Thymus (tissue), 11 donors: ENCODE data around the gene ZMYM4. TPM values are rescaled to one million over a fixed set of nuclear protein-coding genes. Genes with fewer than 3 reads are reported as not detected.

ENCODE experiments used
- DNase-seq, 9 donors: peaks; one replicate each; pipeline ENCODE4 v3.0.0-alpha.2; 2013; ENCODE audit warnings: low spot score in 9 of 9, low read depth in 6 of 9, missing footprints in 1 of 9
- H3K27ac ChIP-seq, 2 donors: one replicate each; pipeline ENCODE4 v1.5.1; 2013; ENCODE audit warnings: control low read depth in 1 of 2, low read depth in 1 of 2, low read length in 1 of 2, mild to moderate bottlenecking in 1 of 2, moderate library complexity in 1 of 2
- H3K27me3 ChIP-seq, 2 donors: one replicate each; pipeline ENCODE4 v1.5.1; 2013; ENCODE audit warnings: low read length in 1 of 2; ENCODE audit not compliant: control insufficient read depth in 2 of 2, insufficient read depth in 1 of 2
- H3K36me3 ChIP-seq, 2 donors: one replicate each; pipeline ENCODE4 v1.5.1; 2013; ENCODE audit warnings: low read length in 1 of 2, mild to moderate bottlenecking in 1 of 2, moderate library complexity in 1 of 2; ENCODE audit not compliant: control insufficient read depth in 2 of 2, insufficient read depth in 2 of 2
- H3K4me1 ChIP-seq, 2 donors: one replicate each; pipeline ENCODE4 v1.5.1; 2013; ENCODE audit warnings: low read length in 2 of 2; ENCODE audit not compliant: control insufficient read depth in 2 of 2, insufficient read depth in 2 of 2
- H3K4me3 ChIP-seq, 2 donors: one replicate each; pipeline ENCODE4 v1.5.1; 2013; ENCODE audit warnings: low read length in 2 of 2, control low read depth in 1 of 2, mild to moderate bottlenecking in 1 of 2
- H3K9me3 ChIP-seq, 2 donors: one replicate each; pipeline ENCODE4 v1.5.1; 2013; ENCODE audit warnings: low read length in 1 of 2, mild to moderate bottlenecking in 1 of 2; ENCODE audit not compliant: control insufficient read depth in 2 of 2, insufficient read depth in 1 of 2
- whole genome bisulfite sequencing: extraction: QIAGEN DNeasy Blood & Tissue Kit; methylation state at CpG from one replicate; pipeline ENCODE4 v1.1.7; 2013; 5-methylcytosine and 5-hydroxymethylcytosine counted together
- polyA plus RNA-seq: library from polyadenylated mRNA; stranded (reverse); fragments of 200-250 nt; gene quantifications from one replicate; pipeline ENCODE4 v1.2.3, GENCODE V29; 2013
- total RNA-seq: library from RNA; stranded (reverse); fragments of 120-200 nt; gene quantifications from one replicate; pipeline ENCODE4 v1.2.4, GENCODE V29; 2013
- donor health status: healthy.

The ZMYM4 gene
- total and polyA plus RNA-seq, 2 donors, result 17.3 to 31.6 TPM

GRCh38 chr1:35243691-35244090, 24.8 kb upstream of the ZMYM4 start:
- no peak overlapping the region for H3K27ac ChIP-seq
- 12% methylated on average over 1 of the region's 1 CpG for WGBS
- H3K27me3 ChIP-seq, result no peaks in the 10 kb centered on the region
- H3K9me3 ChIP-seq, result no peaks in the 10 kb centered on the region
- no peaks in the 10 kb centered on the region for H3K36me3 ChIP-seq
- peak in 1 of 9 donors; percentile 9 for DNase-seq
- no peaks in the 10 kb centered on the region for H3K4me1 ChIP-seq
- no peak overlapping the region for H3K4me3 ChIP-seq

GRCh38 chr1:35247256-35247655, 21.3 kb upstream of the ZMYM4 start:
- 99% methylated on average over 5 of the region's 5 CpGs for WGBS
- H3K9me3 ChIP-seq, result no peaks in the 10 kb centered on the region
- H3K27ac ChIP-seq, result no peak overlapping the region
- H3K36me3 ChIP-seq, result no peaks in the 10 kb centered on the region
- H3K27me3 ChIP-seq, result no peaks in the 10 kb centered on the region
- H3K4me1 ChIP-seq, result no peaks in the 10 kb centered on the region
- DNase-seq, result no peak
- H3K4me3 ChIP-seq, result no peak overlapping the region

GRCh38 chr1:35253941-35254340, 14.6 kb upstream of the ZMYM4 start:
- Histone ChIP-seq H3K27me3 (no peaks in the 10 kb centered on the region), H3K4me1 (no peaks in the 10 kb centered on the region), H3K4me3 (no peak overlapping the region), H3K36me3 (no peaks in the 10 kb centered on the region), H3K27ac (no peak overlapping the region), H3K9me3 (no peaks in the 10 kb centered on the region)
- 96% methylated on average over 2 of the region's 2 CpGs for WGBS
- no peak for DNase-seq

GRCh38 chr1:35255276-35255675, 13.2 kb upstream of the ZMYM4 start:
- Histone ChIP-seq H3K4me1 (no peaks in the 10 kb centered on the region), H3K36me3 (no peaks in the 10 kb centered on the region), H3K9me3 (no peaks in the 10 kb centered on the region), H3K4me3 (no peak overlapping the region), H3K27me3 (no peaks in the 10 kb centered on the region), H3K27ac (no peak overlapping the region)
- WGBS, result 94% methylated on average over 4 of the region's 4 CpGs
- DNase-seq, result no peak

- H3K36me3 ChIP-seq, result no peaks in the 10 kb centered on the region
- H3K4me3 ChIP-seq, result no peak overlapping the region
- 100% methylated on average over 1 of the region's 1 CpG for WGBS
- H3K9me3 ChIP-seq, result no peaks in the 10 kb centered on the region
- H3K27ac ChIP-seq, result no peak overlapping the region
- H3K27me3 ChIP-seq, result no peaks in the 10 kb centered on the region
- no peaks in the 10 kb centered on the region for H3K4me1 ChIP-seq
- DNase-seq, result no peak
Observed at GRCh38 chr1:35259561-35259960, 8.9 kb upstream of the ZMYM4 start.

DNA sequence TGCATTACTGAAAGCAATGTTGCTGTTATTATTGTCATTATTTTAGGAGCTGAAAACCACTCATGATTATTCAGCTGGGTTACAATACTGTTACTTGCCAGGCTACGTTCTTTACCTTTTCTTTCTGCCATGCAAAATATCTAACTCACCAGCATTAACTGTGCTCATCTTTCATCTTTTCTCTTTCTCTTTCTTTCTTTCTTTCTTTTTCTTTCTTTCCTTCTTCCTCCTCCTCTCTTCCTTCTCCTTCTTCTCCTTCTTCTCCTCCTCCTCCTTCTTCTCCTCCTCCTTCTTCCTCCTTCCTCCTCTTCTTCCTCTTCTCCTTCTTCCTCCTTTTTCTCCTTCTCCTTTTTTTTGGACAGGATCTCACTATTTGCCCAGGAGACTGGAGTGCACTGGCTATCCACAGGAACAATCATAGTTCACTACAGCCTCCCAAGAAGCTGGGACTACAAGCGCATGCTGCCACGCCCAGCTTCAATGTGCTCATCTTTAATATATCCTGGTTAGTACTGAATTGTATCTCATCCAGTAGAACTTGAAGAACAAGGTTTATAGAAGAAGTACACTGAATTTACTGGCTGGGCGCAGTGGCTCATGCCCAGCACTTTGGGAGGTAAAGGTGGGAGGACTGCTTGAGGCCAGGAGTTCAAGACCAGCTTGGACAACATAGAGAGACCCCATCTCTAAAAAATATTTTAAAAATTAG, 6.9 kb upstream of the ZMYM4 start:
- WGBS, result 95% methylated on average over 4 of the region's 4 CpGs
- H3K4me3 ChIP-seq, result no peak overlapping the region
- no peak for DNase-seq
- no peaks in the 10 kb centered on the region for H3K4me1 ChIP-seq
- H3K27ac ChIP-seq, result no peak overlapping the region
- no peaks in the 10 kb centered on the region for H3K27me3 ChIP-seq
- H3K9me3 ChIP-seq, result no peaks in the 10 kb centered on the region
- no peaks in the 10 kb centered on the region for H3K36me3 ChIP-seq

- H3K36me3 ChIP-seq, result no peaks in the 10 kb centered on the region
- 95% methylated on average over 5 of the region's 5 CpGs for WGBS
Observed at GRCh38 chr1:35264035-35264434, 4.5 kb upstream of the ZMYM4 start.

DNA sequence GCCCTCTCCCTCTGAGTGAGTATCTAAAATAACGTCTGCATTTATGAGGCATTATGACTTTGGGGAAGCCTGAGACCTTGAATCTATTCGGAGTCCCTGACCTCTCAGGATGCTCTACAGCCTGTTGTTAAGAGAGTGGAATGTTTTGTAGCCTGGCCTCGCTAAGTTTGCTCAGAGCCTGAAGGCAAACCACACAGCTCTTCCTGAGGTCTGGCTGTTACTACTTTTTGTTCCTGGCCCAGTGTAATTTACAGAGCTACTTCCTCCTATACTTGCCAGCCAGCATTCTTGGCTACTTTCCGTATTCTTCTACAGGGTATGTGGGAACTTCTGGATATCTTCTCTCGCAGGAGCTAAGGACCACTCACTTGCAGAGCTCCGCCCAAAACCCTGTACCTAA, 3.6 kb upstream of the ZMYM4 start:
- WGBS, result 25% methylated on average over 6 of the region's 6 CpGs
- H3K27me3 ChIP-seq, result no peaks in the 10 kb centered on the region
- H3K36me3 ChIP-seq, result no peaks in the 10 kb centered on the region
- no peak overlapping the region for H3K4me3 ChIP-seq
- peak in 1 of 9 donors; percentile 15 for DNase-seq
- H3K9me3 ChIP-seq, result no peaks in the 10 kb centered on the region
- H3K27ac ChIP-seq, result no peak overlapping the region
- H3K4me1 ChIP-seq, result peaks cover 2 to 5% of the 10 kb centered on the region in 2 donors

More at GRCh38 chr1:35264035-35264434, 4.5 kb upstream of the ZMYM4 start:
- H3K4me1 ChIP-seq, result peaks cover 0 to 5% of the 10 kb centered on the region in 2 donors
- no peak for DNase-seq
- no peaks in the 10 kb centered on the region for H3K9me3 ChIP-seq
- no peak overlapping the region for H3K4me3 ChIP-seq
- H3K27ac ChIP-seq, result no peak overlapping the region
- H3K27me3 ChIP-seq, result no peaks in the 10 kb centered on the region

DNA sequence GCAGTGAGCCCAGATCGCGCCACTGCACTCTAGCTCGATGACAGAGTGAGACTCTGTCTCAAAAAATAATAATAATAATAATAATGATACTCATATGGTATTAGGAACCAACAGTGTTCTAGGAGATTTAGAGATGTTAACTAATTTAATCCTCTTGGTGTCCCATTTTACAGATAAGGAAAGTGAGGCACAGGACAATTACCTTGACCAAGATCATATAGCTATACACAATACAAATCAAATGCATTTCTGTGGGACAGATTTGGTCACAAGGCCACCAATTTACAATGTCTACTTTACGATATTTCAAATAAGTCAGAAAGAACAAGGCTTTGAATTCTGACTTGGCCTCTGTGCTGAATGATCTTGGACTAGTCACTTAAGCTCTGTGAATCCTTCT, 2.2 kb upstream of the ZMYM4 start:
- H3K27me3 ChIP-seq, result no peaks in the 10 kb centered on the region
- H3K4me1 ChIP-seq, result peaks cover 4 to 7% of the 10 kb centered on the region in 2 donors
- DNase-seq, result no peak
- no peaks in the 10 kb centered on the region for H3K36me3 ChIP-seq
- no peak overlapping the region for H3K27ac ChIP-seq
- WGBS, result 99% methylated on average over 4 of the region's 4 CpGs
- no peaks in the 10 kb centered on the region for H3K9me3 ChIP-seq
- no peak overlapping the region for H3K4me3 ChIP-seq
